MV-4-11 (cell line): ENCODE data around the gene COL11A1.
"Not testable (repeated sequence)": the region's sequence is repeated elsewhere in the genome, so short reads cannot be mapped to it uniquely, and the experiment has no call there.

ENCODE experiments used
- DNase-seq: peaks from one replicate; lab custom pipeline; 2025; lab: John Stamatoyannopoulos, UW

Gene COL11A1

GRCh38 chr1:103108376-103109150 is at the start of gene COL11A1:
COL11A1 (minus strand) TSS chr1:103108522; CDS start chr1:103108178, 344 bp downstream.
- no peak for DNase-seq

GRCh38 chr1:103156966-103157365 is 48.6 kb upstream of the COL11A1 start:
- no peak for DNase-seq

- peak; percentile 97 for DNase-seq
Measured at GRCh38 chr1:103146166-103146565, 37.8 kb upstream of the COL11A1 start.

- peak; percentile 13 for DNase-seq
Measured at GRCh38 chr1:103145449-103145848, 37.1 kb upstream of the COL11A1 start.

- peak; percentile 10 for DNase-seq
Measured at GRCh38 chr1:103144681-103145080, 36.4 kb upstream of the COL11A1 start.

- DNase-seq = peak; percentile 38
Measured at GRCh38 chr1:103142461-103142860, 34.1 kb upstream of the COL11A1 start.

- no peak for DNase-seq
Measured at GRCh38 chr1:103129796-103130195, 21.5 kb upstream of the COL11A1 start.

- no peak for DNase-seq
Measured at GRCh38 chr1:103129255-103129654, 20.9 kb upstream of the COL11A1 start.

- DNase-seq = not testable (repeated sequence)
Measured at GRCh38 chr1:103128256-103128655, 19.9 kb upstream of the COL11A1 start.

GRCh38 chr1:103125219-103125618 is 16.9 kb upstream of the COL11A1 start:
- DNase-seq = no peak

- no peak for DNase-seq
Measured at GRCh38 chr1:103122983-103123720, 14.8 kb upstream of the COL11A1 start.

- DNase-seq = no peak
Measured at GRCh38 chr1:103120981-103121380, 12.7 kb upstream of the COL11A1 start.

GRCh38 chr1:103112546-103112945 is 4.2 kb upstream of the COL11A1 start:
- no peak for DNase-seq

- DNase-seq = no peak
Measured at GRCh38 chr1:103111926-103112325, 3.6 kb upstream of the COL11A1 start.

- no peak for DNase-seq
Measured at GRCh38 chr1:103110701-103111100, 2.4 kb upstream of the COL11A1 start.

- DNase-seq = no peak
Measured at GRCh38 chr1:103109311-103109920, 1.1 kb upstream of the COL11A1 start.

- no peak for DNase-seq
Measured at GRCh38 chr1:103107741-103108375, 464 bp downstream of the COL11A1 start.

- peak; percentile 38 for DNase-seq
Measured at GRCh38 chr1:103106426-103107341, 1.6 kb downstream of the COL11A1 start.

GRCh38 chr1:103101399-103101798 is 6.9 kb downstream of the COL11A1 start:
- no peak for DNase-seq

GRCh38 chr1:103089221-103089620 is 19.1 kb downstream of the COL11A1 start:
- DNase-seq = no peak

- DNase-seq = no peak
Measured at GRCh38 chr1:103087256-103087655, 21.1 kb downstream of the COL11A1 start.
